Activated naive CD8-positive, alpha-beta T cell treated with anti-CD3 and anti-CD28 coated beads, Interleukin-2, amount 50 U/mL, for 16 hours (primary cell): ENCODE data around the gene SHPK.

ENCODE experiments used
- DNase-seq: peaks from one replicate; pipeline ENCODE4 v3.0.0-alpha.2; 2020; ENCODE audit warnings: low read depth, low spot score

Gene SHPK

DNA sequence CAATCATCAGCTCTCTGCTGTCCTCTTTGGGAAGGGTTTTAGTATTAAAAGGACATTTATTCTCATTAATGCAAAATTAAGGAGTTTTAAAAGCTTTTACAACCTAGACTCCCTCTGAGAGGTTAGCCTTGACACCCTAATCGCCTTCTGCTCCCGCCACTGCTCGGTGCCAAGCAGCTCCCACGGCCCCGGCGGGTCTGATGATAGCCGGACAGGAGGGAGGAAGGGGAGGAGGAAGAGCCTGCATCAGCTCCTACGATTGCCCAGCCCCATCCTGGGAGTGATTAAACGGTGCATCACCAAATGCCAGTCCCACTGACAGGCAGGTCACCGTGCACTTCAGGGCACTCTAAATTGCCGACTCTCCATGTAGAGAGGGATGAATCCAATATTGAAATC is 8.3 kb downstream of the SHPK start:
- DNase-seq = no peak

- DNase-seq = no peak
Observed at GRCh38 chr17:3626831-3627768, 8.9 kb downstream of the SHPK start.

GRCh38 chr17:3622977-3623594 is 13.0 kb downstream of the SHPK start:
- DNase-seq = no peak

DNA sequence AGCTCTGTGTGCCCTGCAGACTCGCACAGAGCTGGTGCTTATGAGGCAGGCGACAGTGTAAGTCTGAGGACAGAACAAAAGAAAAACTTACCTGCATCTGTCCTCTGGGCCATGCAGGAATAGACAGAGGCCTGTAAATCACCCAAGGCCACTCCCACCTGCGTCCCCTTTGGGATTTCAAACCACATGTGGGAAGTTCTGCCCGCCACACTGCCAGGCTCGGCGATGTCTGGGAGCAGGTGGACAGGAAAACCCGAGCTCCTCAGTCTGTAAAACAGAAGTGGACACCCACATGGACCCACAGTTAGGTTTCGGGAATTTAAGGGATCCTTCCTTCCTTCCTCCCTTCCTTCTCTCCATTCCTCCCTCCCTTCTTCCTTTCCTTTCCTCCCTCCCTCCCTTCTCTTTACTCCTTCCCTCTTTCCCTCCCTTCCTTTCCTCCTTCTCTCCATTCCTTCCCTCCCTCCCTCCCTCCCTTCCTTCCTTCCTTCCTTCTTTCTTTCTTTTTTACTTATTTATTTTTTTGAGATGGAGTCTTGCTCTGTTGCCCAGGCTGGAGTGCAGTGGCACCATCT is 14.8 kb downstream of the SHPK start:
- DNase-seq = no peak

GRCh38 chr17:3615160-3615870 is 20.7 kb downstream of the SHPK start:
- DNase-seq = no peak

DNA sequence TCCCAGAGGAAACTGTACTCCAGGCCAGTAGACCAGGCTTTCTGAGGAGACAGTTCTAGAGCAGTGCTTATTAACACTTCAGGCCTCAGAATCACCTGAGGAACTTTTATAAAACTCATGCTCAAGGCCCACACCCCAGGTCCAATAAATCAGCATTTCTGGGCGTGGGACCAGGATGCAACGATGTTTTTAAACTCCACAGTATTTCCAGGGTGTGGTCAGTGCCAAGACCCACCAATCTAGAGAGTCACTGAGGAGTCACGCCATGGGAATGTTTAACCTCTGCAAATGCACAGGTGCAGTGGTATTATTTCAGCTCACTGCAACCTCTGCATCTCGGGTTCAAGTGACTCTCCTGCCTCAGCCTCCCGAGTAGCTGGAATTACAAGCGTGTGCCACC is 22.9 kb downstream of the SHPK start:
- DNase-seq = no peak

GRCh38 chr17:3610523-3610922 is 25.5 kb downstream of the SHPK start:
- DNase-seq = no peak

- no peak for DNase-seq
Observed at GRCh38 chr17:3609689-3610088, 26.4 kb downstream of the SHPK start.

- DNase-seq = no peak
Observed at GRCh38 chr17:3603870-3604259, 32.2 kb downstream of the SHPK start.

- DNase-seq = no peak
Observed at GRCh38 chr17:3603119-3603869, 32.8 kb downstream of the SHPK start.

DNA sequence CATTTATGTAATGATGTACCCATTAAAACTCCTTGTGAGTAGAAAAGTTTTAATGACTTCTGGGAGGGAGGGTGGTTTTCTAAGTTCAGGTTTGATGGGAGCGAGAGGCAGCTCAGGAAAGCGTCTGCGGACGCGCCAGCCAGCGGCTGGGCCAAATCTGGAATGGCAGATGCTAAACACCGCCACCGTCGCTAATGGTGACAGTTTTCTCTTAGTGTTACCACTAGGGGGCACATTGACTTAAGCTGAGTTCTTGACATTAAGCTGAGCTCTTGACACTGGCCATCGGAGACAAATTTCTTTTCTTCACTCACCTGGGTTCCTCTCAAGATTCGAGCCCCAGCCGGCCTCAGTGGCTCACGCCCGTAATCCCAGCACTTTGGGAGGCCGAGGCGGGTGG is 33.6 kb downstream of the SHPK start:
- no peak for DNase-seq

DNA sequence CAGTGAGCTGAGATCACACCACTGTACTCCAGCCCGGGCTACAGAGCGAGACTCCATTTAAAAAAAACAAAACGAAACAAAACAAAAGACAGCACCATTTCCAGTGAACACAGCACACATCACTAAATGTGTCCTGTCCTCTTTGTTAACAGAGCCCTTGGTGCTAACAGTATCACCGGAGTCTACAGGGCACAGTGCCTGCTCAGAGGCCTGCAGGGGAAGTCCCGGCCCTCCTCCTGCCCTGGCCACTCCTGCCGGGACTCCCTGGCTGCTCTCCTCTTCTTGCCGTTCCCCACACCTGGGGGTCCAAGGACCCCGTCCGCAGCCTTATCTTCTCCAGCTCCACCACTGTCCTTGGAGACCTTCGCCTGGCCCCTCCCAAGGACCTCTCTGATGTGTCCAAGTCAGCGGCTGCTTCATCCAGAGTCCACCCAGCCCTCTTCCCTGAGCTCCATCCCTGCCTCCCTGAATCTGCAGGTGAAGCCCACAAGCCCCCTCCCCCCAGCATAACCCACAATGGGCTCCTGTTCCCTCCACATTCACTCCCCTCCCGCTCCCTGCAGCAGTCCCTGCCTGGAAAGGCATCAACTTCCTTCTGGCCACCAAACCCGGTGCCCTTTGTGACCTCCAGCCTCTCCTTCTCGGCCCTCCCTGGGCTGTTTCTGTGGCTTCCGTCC is 35.4 kb downstream of the SHPK start:
- no peak for DNase-seq

GRCh38 chr17:3598078-3598477 is 38.0 kb downstream of the SHPK start:
- DNase-seq = no peak

- DNase-seq = no peak
Observed at GRCh38 chr17:3596804-3597464, 39.1 kb downstream of the SHPK start.

DNA sequence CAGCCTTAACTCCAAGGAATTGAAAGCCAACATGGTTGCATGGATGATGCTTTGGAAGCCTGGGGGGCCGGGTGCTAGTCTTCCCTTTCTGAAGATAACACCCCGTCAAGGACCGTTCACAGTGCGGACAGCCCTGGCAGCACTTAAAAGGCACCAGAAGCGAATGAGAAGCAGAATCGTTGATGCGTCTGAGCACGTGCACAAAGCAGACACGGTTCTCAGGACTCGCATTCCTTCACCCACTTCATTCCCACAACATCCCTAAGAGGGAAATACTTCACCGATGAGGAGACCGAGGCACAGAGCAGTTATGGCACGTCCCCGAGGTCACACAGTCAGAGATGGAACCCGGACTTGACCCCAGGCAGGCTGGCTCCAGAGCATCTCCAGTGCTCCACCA is 41.1 kb downstream of the SHPK start:
- DNase-seq = no peak

DNA sequence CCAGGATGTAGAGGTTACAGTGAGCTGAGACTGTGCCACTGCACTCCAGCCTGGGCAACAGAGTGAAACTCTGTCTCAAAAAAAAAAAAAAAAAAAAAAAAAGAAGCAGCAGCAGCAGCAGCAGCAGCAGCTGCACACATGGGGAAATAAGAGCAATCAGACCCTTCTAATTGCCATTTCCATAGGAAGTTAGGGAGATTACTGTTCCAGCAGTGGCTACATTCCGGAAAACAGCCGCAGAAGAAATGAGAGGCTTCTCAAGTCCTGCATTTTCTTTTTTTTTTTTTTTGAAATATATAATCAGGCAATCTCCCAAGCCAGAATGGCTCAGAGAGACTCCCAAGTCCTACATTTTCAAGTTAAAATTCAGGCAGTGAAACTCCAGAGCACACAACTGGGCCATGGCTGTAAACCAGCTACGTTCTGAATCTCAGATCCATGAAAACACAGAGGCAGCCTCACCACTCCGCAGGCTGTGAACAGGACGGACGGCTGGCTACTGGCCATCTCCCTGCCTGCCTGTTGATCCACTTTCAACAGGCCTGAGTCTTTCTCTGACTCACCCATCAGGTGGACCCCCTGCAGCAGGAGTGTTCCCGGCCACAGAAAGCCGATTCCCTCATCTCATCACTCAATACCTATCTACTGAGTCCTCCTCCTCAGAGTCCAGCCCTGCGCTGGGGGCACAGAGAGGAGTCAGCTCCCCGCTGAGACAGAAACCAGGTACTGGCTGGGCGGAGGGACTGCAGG is 41.8 kb downstream of the SHPK start:
- no peak for DNase-seq

DNA sequence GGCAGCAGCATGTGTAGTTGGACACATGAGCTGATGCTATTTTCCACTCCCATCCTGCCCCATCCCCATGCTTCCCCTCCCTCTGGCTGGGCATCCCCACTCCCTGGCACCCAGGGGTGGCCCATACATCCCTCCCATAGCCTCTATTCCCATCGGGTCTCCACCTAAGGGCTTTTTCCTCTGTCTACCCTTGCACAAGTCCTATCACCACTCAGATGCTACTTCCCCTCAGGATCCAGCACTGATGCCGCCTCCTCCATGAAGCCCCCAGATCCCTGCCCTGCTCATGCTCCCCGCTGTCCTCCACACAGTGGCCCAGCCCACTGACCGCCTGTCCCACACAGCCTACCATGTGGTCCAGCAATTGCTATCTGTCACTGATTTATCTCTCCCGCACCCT is 42.7 kb downstream of the SHPK start:
- DNase-seq = no peak

DNA sequence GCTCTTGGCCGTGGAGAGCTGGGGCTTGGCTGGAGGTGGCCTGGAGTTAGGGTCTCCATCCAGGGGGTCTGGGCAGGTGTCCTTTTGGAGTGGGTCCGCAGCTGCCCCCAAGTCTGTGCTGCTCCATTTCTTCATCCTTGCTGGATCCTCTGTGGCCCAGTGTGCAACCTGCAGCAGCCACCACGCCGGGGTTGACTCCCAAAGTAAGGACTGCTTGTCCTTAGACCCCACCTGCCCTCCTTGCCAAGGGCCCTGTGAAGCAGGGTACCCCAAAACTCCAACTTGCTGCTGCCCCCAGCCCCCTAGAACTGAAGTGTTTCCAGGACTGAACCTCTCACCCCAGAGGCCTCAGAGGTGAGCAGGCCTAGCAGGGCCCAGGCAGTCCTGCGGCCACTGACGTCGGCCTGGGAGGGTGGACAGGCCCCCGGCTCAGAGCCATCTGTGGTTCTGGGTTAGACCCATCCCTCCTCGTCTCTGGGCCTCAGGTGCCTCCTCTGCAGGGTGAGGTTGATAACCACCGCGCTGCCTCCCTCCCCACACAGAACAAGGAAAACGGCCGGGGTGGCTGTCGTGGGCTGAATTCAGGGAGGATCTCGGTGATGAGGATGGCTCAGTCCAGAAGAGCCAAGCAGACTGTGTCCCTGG is 43.7 kb downstream of the SHPK start:
- DNase-seq = no peak

DNA sequence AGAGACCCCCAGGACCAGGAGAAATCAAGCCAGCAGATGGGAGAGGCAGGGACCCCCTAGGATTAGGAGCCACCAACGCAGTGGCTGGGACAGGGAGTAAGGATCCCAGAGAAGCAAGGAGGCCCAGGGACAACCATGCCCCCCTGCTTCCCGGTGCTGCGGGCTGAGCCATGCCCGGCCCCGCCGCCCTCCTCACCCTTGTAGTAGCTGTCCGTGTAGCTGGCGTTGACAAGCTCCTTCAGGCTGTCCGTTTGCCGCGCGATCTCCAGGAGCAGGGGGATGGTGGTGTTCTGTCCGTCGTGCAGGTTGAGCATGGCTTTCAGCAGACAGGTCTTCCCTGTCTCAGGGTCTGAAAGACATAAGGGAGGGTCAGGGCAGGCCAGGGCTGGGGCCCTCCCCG is 45.3 kb downstream of the SHPK start:
- DNase-seq = no peak
